SKM-1 (cell line): ENCODE measurements around the gene CCDC74B.
"Not testable (repeated sequence)": the region's sequence is repeated elsewhere in the genome, so short reads cannot be mapped to it uniquely, and the experiment has no call there.

Experiments
- DNase-seq: peaks from one replicate; lab custom pipeline; 2025; ENCODE audit not compliant: unreplicated experiment; lab: John Stamatoyannopoulos, UW

CCDC74B gene

GRCh38 chr2:130151145-130151512 is 6.2 kb upstream of the CCDC74B start:
- not testable (repeated sequence) for DNase-seq

GRCh38 chr2:130150181-130151144 is 5.6 kb upstream of the CCDC74B start:
- DNase-seq: no peak

GRCh38 chr2:130148515-130148914 is 3.6 kb upstream of the CCDC74B start:
- DNase-seq: not testable (repeated sequence)

- DNase-seq: not testable (repeated sequence)
Measured at GRCh38 chr2:130143266-130144039, 1.5 kb downstream of the CCDC74B start.

GRCh38 chr2:130142396-130143265 is 2.3 kb downstream of the CCDC74B start:
- DNase-seq: not testable (repeated sequence)

GRCh38 chr2:130141645-130142370 is 3.1 kb downstream of the CCDC74B start:
- DNase-seq: not testable (repeated sequence)

- not testable (repeated sequence) for DNase-seq
Measured at GRCh38 chr2:130141002-130141401, 3.9 kb downstream of the CCDC74B start.

- not testable (repeated sequence) for DNase-seq
Measured at GRCh38 chr2:130140516-130140915, 4.4 kb downstream of the CCDC74B start.

- not testable (repeated sequence) for DNase-seq
Measured at GRCh38 chr2:130139331-130140280, 5.3 kb downstream of the CCDC74B start.

- DNase-seq: not testable (repeated sequence)
Measured at GRCh38 chr2:130138841-130139251, 6.1 kb downstream of the CCDC74B start.

- DNase-seq: not testable (repeated sequence)
Measured at GRCh38 chr2:130138326-130138725, 6.6 kb downstream of the CCDC74B start.

- not testable (repeated sequence) for DNase-seq
Measured at GRCh38 chr2:130137118-130137517, 7.8 kb downstream of the CCDC74B start.

- not testable (repeated sequence) for DNase-seq
Measured at GRCh38 chr2:130136546-130136945, 8.4 kb downstream of the CCDC74B start.

GRCh38 chr2:130135692-130136541 is 9.0 kb downstream of the CCDC74B start:
- no peak for DNase-seq

GRCh38 chr2:130129120-130129829 is 15.6 kb downstream of the CCDC74B start, which contains the start of gene POTEF:
TSS of gene POTEF (minus strand) at chr2:130129222. CDS start at chr2:130120515, 8,707 bp downstream.
- not testable (repeated sequence) for DNase-seq

GRCh38 chr2:130128464-130128863 is 16.4 kb downstream of the CCDC74B start:
- not testable (repeated sequence) for DNase-seq

- DNase-seq: not testable (repeated sequence)
Measured at GRCh38 chr2:130127726-130128125, 17.2 kb downstream of the CCDC74B start.
